HG03175 (cell line): ENCODE measurements around the gene BRK1.
A peak's percentile ranks its signal among the peaks of the same experiment; 100 is the strongest.
"Not testable (repeated sequence)": the region's sequence is repeated elsewhere in the genome, so short reads cannot be mapped to it uniquely, and the experiment has no call there.

Experiments
- ATAC-seq: cut with Tn5 transposase; IDR thresholded peaks from one replicate; pipeline ENCODE4 v1.9.1; 2021; ENCODE audit warnings: mild to moderate bottlenecking, moderate library complexity; ENCODE audit not compliant: unreplicated experiment

Gene BRK1

DNA sequence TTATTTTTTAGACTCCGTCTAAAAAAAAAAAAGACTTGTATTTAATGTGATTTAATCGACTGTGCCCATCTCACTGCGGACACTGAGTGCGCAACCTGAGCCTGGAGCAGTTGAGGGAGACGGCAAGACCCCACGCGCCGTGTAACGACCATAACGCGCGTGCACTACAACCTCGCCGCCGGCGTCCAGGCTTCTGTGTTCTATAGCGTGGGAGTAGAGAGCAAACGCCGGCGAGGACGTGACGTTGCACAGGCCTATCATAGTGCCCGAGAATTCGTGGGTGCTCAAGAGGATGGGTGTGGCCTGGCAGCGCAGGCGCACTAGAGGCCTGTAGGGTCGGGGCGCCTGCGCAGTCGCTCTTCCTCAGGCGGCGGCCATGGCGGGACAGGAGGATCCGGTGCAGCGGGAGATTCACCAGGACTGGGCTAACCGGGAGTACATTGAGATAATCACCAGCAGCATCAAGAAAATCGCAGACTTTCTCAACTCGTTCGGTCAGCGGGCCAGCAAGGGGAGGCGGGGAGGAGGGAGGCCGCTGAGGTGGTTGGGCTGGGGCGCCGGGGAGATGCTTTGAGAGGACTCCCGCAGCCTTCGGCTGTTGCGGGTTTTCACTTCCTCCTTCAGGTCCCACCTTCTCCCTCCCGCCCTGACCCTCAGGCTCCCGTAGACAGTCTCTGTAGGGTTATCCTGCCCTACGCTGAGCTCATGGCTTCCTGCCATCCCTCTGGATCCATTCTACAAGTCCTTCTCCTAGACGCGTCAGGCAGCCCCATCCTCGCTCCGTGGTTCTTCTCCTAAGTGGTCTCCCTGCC is at the start of gene BRK1:
Gene BRK1 (plus strand): TSS at position 350 of the 812 bp plus-strand sequence. CDS start 27 bp downstream, at position 377.
- peak; percentile 98 for ATAC-seq

DNA sequence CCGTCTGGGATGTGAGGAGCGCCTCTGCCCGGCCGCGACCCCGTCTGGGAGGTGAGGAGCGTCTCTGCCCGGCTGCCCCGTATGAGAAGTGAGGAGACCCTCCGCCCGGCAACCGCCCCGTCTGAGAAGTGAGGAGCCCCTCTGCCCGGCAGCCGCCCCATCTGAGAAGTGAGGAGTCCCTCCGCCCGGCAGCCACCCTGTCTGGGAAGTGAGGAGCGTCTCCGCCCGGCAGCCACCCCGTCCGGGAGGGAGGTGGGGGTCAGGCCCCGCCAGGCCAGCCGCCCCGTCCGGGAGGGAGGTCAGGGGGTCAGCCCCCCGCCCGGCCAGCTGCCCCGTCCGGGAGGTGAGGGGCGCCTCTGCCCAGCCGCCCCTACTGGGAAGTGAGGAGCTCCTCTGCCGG is 45.4 kb upstream of the BRK1 start:
- not testable (repeated sequence) for ATAC-seq

DNA sequence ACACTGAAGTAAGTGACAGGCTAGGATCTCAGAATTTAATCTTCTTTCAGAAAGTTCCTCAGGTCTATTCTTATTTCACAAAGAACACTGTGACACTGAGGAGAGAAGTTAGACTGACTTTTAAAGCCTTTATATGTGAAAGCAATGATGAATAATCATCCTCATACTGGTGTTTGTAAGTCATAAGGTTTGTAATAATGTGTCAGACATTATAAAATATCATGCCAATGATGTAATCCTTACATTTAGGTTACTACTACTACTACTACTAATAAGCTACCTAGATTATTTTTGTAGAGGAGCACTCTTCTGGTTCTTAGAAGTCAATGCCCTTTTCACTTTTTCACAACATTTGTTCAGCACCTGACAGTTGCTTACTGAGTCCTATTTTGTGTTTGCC is 40.8 kb upstream of the BRK1 start:
- no peak for ATAC-seq

DNA sequence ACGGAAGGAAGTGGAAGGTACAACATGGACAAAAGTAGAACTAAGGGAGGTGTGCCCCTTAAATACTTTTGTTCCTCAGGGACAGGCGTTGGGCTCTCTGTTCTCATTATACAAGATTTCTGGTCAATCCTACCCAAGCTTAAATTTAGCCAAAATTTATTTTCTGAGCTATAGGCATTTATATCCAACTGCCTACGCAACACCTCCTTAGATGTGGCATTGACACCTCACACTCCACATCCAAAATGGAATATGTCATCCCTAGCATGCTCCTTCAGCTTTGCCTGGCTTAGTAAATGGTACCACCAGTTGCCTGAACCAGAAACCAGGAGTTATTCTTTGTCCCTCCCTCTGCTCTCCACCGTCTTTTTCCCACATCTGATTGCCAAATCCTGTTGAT is 33.6 kb upstream of the BRK1 start:
- ATAC-seq, result no peak

DNA sequence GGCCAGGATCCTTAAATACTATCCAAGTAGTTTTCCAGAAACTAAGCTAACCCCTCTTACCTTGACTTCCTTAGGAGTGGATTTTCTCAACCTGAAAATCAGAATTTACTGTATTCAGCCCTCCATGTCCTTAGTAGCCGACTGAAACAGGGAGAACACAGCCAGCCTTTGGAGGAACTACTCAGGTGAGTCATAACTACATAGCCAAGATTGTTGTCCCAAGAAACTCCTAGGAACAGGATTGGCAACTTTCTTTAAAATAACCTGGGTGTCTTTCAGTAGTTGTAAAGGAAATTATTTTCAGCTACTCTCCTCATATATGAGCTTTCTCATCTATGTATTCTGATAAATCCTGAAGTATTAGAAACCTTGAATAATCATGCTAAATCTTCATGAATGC is 29.7 kb upstream of the BRK1 start:
- no peak for ATAC-seq

DNA sequence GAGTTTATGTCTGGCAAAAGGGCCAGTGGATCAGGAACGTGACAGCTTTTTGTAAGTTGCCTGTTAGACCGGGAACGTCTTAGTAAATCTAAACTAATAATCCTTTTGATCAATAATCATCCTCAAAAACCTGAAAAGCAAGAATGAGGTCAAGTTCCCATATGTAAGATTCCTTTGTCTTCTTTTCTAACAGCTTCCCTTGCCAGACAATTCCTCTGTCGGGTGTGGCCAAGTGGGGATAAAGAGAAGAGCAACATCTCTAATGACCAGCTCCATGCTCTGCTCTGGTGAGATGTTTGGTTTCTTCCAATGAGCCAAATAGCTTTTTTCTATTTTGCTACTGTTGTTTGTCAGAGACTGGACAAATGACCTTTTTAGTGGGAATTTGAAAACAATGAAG is 27.2 kb upstream of the BRK1 start:
- ATAC-seq, result no peak

DNA sequence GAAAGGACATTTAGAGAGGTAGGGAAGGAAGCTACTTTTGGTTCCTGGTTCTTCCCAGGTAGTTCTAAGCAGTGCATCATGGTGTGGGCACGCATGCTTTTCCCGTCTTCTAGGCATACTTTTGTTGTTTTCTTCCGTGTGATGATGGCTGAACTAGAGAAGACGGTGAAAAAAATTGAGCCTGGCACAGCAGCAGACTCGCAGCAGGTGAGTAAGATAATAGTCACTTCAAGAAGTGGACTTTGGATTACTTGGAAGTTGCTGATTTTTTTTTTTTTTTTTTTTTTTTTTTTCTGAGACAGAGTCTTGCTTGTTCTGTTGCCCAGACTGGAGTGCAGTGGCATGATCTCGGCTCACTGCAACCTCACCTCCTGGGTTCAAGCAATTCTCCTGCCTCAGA is 25.3 kb upstream of the BRK1 start:
- no peak for ATAC-seq

DNA sequence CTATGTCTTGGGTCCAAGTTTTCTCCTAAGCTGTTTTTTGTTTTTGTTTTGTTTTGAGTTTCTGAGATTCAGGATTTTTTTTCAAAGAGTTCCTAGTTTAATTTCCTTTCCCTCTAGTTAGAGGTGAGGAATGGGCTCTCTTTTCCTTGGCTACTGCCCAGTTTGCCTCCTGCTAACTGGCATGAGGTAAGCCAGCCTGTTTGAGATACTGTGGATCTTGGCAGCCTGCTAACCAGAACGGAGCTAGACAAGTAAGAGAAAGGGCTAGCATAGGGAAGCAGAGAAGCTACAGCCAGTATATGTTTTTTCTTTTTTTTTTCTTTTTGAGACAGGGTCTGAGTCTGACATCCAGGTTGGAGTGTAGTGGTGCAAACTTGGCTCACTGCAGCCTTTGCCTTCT is 24.7 kb upstream of the BRK1 start:
- ATAC-seq, result not testable (repeated sequence)

DNA sequence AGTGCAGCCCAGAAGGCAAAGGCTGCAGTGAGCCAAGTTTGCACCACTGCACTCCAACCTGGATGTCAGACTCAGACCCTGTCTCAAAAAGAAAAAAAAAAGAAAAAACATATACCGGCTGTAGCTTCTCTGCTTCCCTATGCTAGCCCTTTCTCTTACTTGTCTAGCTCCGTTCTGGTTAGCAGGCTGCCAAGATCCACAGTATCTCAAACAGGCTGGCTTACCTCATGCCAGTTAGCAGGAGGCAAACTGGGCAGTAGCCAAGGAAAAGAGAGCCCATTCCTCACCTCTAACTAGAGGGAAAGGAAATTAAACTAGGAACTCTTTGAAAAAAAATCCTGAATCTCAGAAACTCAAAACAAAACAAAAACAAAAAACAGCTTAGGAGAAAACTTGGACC is 24.1 kb upstream of the BRK1 start:
- not testable (repeated sequence) for ATAC-seq

DNA sequence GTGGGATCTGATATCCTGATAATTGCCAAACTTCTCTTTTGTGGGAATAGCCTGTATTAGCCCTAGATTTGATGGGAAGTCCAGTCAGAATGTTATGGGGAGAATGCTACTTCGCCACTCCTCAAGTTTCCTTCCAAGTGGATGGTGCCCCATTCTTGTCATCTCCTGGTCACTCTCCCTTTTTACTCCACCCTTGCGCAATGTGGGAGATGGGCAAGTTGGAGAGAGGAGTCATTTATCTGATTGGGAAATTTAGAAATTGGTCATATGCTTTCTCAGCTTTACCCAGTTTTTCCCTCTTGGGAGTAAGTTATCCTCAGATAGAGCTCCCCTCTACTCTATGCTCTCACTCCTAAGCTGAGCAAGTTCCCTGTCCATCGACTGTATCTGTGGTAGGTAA is 21.8 kb upstream of the BRK1 start:
- no peak for ATAC-seq

DNA sequence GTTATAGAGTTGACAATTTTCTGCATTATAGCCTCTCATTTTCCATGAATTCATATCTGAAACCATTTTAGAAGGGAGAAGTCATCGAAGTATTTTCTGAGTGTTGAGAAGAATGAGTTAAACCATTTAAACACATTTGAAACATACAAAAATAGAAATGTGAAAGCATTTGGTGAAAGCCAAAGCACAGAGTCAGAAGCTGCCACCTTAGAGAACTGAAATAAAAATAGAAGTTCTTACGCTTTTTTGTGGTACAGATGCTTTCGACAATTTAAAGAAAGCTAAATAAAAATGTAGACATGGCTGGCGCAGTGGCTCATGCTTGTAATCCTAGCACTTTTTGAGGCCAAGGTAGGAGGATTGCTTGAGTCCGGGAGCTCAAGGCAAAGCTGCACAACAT is 16.4 kb upstream of the BRK1 start:
- no peak for ATAC-seq

DNA sequence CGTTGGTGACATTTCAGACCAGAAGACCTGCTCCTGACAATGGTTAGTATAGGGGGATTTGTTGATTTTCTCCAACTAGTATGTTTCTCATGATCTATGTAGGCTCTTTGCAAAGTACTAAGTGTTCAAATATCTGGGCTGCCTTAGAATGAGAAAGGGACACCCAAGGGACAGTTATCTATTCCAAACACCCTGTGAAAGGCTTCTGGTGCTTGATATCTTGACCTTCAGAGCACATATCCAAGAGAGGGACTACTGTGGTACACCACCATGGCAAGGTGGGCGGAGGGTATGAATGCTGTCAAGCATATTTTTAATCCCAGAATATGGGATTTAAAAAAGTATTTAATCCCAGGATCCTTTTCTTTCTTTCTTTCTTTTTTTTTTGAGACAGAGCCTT is 8.6 kb upstream of the BRK1 start:
- ATAC-seq, result no peak

DNA sequence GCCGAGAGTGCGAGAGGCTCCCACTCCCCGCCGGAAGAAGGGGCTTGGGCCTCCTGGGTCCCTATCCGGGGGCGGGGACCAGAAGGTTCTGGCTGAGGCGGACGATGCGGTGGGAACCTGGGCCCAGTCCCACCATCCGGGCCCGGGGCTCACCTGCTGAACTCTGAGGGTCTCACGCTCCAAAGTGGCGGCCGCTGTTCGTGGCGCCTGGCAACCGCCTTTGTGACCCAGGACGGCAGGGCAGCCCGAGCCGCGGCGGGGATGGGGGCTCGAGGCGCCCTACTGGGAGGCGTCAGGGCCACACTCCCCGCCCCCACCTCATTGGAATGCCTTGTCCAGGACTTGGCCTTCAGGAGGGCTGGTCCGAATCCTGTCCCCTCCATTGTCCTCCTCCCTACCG is 7.4 kb upstream of the BRK1 start, which contains the start of gene FANCD2OS:
Gene FANCD2OS (minus strand): TSS at position 165 of the 400 bp plus-strand sequence. CDS start 3,481 bp downstream, outside the sequence.
- ATAC-seq, result no peak

DNA sequence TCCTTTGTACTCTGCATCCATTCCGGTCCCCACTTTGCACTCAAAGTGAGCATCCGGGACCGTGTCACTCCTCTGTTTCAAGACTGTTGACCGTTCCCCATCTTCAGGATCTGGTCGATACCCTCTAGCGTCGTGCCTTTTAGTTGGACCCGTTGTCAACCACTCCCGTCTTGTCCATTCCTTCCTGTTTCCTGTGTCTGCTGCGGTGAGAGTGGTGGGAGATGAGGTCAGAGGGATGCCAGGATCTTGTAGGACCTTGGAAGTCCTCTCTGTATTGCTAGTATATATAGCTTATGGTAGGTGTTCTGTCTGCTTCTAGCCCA is 624 bp downstream of the BRK1 start:
- ATAC-seq, result peak; percentile 24

DNA sequence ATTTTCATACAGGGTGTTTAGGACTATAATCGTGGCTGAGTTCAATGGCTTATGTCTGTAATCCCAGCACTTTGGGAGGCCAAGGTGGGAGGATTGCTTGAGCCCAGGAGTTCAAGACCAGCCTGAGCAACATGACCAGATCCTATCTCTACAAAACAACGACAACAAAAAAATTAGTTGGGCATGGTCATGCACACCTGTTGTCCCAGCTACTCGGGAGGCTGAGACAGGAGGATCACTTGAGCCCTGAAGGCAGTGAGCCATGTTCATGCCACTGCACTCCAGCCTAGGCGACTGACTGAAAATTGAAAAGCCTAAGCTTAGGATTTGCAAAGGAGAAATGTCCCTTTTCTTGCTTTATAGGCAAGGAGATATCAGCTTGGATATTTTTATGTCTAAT is 1.5 kb downstream of the BRK1 start:
- no peak for ATAC-seq

DNA sequence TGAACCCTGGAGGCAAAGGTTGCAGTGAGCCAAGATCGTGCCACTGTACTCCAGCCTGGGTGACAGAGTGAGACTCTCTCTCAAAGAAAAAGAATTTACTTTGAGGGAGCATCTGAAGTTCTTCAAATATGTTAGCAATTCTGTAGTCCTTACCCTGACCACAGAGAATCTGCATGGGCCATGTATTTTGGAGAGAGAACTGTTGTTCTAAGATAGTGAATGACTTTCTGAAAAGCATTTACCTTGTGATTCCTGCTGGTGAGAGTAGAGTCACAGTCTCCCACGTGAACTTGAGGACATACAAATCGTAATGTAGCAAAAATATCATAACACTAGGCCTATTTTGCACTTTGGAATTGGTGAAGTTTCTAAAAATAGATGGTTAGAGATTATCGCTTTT is 3.9 kb downstream of the BRK1 start:
- no peak for ATAC-seq

DNA sequence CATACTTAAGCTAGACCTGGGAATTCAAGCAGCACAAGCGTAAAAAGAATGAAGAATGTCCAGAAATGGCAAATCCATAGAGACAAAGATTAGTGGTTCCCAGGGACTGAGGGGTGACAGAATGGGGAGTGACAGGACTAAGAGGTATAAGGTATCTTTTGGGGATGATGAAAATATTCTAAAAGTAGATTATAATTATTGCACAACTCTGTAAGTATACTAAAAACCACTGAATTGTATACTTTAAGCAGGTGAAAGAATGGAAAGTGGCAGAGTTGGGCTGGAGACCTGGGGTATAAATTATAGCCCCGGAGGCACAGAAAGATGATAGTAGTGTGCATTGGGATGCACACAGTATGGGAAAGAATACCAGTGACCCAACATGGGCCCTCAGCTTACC is 5.6 kb downstream of the BRK1 start:
- ATAC-seq, result no peak

DNA sequence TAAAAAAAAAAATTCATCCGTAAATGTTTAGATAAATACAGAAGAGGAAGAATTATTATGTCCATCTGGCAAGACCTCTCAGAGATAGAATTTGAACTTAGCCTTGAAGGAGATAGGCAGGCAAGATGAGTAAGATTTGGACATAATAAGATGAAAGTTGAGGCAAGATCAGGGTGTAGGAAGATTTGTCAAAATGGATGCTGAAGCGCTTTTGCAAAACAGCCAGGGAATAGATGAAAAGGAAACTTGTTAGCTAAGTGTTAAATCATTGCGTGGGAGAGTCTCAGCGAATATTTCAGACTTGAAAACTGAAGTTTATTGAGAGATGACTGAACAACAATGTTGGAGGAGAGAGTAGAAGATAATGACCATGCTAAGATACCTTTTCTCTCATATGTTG is 7.2 kb downstream of the BRK1 start:
- ATAC-seq, result no peak

DNA sequence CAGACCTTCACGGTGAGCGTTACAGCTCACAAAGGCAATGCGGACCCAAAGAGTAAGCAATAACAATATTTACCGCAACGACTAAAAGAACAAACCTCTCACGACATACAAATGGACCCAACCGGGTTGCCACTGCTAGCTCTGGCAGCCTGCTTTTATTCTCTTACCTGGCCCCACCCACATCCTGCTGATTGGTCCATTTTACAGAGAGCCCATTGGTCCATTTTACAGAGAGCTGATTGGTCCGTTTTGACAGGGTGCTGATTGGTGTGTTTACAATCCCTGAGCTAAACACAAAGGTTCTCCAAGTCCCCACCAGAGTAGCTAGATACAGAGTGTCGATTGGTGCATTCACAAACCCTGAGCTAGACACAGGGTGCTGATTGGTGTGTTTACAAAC is 20.4 kb downstream of the BRK1 start:
- not testable (repeated sequence) for ATAC-seq

DNA sequence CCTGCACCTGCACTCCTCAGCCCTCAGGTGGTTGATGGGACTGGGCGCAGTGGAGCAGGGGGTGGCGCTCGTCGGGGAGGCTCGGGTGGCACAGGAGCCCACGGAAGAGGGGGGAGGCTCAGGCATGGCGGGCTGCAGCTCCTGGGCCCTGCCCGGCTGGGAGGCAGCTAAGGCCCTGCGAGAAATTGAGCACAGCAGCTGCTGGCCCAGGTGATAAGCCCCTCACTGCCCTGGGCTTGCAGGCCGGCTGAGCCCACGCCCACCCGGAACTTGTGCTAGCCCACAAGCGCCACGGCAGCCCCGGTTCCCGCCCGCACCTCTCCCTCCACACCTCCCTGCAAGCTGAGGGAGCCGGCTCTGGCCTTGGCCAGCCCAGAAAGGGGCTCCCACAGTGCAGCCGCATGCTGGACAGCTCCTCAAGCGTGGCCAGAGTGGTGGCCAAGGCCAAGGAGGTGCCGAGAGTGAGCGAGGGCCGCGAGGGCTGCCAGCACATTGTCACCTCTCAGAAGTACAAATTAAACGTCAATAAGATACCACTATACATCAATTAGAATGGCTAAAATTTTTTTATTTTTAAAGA is 21.0 kb downstream of the BRK1 start:
- ATAC-seq, result no peak

DNA sequence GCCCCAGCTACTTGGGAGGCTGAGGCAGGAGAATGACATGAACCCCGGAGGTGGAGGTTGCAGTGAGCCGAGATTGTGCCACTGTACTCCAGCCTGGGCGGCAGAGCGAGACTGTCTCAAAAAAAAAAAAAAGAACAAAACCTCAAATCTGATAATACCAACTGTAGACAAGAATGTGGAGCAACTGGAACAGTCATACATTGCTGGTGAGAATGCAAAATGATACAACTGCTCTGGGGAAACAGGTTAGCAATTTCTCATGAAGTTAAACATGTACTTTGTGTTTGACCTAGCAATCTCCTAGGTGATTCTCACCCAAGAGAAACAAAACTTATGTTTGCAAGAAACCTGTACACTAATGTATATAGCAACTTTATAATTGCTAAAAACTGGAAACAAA is 21.7 kb downstream of the BRK1 start:
- no peak for ATAC-seq

DNA sequence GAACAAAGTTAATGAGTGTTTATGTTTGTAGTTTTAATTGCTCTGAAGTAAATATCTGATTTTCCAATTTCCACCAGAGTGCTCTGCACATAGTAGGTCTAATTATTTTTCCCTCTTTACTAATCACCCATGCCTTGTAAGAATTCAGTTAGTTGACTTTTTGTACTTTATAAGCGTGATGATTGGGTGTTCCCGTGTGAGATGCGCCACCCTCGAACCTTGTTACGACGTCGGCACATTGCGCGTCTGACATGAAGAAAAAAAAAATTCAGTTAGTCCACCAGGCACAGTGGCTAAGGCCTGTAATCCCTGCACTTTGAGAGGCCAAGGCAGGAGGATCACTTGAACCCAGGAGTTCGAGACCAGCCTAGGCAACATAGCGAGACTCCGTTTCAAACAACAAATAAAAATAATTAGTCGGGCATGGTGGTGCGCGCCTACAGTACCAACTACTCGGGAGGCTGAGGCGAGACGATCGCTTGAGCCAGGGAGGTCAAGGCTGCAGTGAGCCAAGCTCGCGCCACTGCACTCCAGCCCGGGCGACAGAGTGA is 25.6 kb downstream of the BRK1 start:
- no peak for ATAC-seq
